ENCODE data around the gene PARN.

Gene PARN

DNA sequence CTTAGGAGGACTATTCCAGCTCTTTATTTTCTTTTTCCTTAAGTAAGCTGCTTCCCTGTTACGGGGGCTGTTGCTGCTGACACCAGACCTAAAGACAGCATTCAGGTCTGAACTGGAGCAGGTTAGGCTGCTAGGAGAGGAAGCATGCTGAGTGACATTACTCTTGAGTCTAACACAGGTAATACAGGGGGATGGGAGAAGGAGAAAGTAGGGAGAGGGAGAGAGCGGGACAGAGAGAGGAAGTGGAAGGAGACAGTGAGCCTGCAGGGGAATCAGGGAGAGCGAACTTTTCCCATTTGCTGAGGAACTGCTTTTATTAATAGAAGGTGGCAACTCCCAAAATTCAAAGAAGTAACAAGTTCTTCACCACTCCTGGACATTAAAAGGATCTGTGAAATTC lies 130.9 kb downstream of the PARN start:
- no peak for DNase-seq (ENCODE audit: low read depth)

DNA sequence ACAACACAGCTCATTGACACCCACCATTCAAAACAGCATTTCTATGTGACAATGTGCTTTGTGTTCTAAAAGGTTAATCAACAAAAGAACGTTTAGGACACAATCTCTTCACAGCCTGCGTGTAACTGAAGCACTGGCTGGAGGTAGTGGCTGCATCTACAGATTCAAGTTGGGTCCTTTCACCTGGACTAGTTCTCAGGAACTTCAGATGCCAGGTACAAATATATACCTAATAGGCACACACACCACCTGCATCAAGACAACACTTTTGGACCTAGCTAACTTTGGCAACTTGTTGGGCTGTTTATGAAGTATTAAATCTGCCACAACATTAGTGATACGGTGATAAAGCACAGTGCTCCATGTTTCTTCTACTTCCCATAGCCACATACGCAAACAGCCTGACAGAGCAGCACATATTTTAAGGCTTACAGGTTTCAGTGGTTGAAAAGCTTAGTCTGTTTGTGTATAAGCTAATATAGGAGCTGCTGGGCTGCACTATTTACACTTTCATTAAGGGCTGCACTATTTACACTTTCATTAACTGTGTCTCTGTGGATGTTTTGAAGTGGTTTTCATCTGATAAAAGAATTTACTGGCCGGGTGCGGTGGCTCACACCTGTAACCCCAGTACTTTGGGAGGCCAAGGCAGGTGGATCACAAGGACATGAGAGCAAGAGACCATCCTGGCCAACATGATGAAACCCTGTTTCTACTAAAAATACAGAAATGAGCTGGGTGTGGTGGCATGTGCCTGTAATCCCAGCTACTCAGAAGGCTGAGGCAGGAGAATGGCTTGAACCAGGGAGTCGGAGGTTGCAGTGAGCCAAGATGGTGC lies 132.6 kb downstream of the PARN start:
- DNase-seq (ENCODE audit: low read depth), result no peak

DNA sequence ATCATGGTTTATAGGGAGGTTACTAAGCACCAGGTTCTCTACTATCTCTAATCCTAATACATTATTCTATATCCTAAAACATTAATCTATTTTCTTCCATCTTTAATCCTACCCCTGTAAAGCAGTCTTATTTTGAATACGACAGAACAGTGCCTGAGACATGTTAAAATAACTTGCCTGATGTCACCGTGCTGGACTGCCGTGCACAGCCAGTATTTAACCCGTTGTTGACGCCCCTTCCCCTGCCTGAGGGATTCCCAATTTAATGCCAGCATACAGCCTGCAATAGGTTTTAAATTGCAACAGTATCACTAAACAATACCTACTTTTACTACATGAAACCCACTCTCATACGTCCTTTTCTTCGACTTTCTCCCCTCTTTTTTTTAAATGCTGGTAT lies 133.3 kb downstream of the PARN start:
- DNase-seq (ENCODE audit: low read depth), result no peak

DNA sequence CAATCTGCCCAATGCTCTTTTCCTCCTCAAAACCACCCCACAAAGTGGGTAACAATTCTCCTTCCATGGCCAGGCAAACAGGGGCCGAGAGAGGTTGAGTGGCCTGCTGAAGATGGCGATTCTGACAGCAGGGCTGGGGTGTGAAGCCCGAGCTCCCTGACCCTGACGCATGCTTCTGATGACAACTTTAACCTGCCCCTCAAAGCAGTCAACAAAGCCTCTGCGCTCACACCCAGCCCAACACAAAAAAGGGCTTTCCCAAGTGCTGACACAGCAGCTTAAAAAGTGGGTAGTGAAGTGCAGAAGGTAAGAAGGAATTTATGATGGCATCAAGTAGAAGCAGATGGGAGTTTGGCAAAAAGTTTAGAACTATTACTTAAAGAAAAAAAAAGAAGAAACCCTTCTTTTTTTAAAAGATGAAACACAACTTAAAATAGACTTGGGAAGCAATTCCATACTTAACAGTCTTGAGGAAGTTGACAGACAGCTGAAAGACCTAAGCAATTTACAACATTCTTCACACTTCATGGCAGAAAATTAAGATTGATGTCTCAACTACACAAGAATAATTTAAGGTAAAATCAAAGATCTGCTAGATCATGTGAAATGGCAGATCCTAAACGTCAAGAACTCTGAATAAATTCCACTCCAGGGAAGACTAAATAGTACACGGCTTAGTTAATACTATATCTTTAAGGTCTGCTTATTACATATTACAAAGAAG lies 133.9 kb downstream of the PARN start:
- no peak for DNase-seq (ENCODE audit: low read depth)

DNA sequence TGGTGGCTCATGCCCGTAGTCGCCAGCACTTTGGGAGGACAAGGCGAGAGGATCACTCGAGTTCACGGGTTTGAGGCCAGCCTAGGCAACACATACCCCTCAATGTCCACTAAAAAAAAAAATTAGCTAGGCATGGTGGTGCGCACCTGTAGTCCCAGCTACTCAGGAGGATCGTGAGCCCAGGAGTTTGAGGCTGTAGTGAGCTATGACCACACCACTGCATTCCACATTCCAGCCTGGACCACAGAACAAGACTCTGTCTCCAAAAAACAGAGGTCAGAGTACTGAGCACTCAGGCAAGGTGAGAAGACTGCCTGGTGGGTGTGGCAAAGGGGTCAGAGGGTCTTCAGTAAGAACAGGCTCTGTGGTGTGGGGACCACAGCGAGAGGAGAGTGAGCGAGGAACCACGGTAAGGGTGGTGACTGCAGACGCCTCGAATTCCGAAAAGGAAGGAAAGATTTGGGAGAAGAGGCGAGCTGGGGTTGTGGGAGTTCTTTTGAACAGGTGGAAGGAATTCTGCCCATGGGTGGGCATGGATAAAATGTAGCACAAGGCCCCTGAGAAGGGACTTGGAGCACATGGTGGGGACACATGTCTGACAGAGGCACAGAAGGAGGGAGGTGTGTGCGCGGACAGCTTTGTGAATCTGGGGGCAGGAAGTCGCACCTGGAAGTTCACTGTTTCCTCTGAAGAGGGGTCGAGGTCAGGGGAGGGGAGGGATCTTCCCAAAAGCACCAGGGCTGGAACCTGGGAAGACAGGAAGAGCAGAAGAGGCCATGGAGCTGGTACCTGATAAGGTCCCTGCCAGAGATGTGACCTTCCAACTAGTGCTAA lies 134.6 kb downstream of the PARN start:
- DNase-seq (ENCODE audit: low read depth), result no peak

DNA sequence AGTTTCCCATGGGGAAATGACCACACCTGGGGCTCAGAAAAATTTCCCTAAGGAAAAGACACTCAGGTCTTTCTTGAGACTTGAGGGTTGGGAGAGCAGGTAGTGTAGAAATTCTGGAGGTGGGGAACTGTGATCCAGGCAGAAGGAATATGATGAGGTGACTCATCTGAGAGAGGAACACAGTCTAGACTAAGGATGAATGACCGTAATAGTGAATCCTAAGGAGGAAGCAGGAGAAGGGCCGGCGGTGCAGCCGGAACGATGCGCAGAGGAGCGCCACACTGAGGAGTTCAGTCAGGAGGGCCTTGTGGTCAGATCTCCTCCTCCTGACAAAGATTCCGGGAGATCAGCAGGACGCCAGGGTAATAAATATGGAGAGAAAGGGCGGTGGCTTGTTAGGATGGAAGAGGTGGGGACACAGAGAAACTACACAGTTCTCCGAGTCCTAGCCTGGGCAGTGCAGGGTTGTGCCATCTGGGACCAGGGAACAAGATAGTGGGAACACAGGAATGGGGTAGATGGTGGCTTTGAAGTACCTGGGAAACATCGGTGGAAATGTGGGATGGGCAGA lies 135.6 kb downstream of the PARN start:
- no peak for DNase-seq (ENCODE audit: low read depth)

DNA sequence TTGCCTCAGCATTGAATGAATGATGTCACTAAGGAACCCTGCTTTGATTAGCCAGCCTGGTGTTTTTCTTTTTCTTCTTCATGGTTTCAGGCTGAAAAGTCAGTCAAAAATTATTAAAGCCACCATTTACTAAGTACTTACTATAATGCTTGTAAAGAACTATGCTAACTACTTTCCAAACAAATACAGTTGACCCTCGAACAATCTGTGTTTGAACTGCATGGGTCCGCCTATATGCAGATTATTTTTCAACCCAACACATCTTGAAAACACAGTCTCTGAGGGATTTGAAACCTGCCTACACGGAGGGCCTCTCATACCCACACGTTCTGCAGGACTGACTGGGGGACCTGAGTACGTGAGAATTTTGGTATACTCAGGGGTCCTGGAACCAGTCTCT lies 136.3 kb downstream of the PARN start:
- DNase-seq (ENCODE audit: low read depth), result no peak

DNA sequence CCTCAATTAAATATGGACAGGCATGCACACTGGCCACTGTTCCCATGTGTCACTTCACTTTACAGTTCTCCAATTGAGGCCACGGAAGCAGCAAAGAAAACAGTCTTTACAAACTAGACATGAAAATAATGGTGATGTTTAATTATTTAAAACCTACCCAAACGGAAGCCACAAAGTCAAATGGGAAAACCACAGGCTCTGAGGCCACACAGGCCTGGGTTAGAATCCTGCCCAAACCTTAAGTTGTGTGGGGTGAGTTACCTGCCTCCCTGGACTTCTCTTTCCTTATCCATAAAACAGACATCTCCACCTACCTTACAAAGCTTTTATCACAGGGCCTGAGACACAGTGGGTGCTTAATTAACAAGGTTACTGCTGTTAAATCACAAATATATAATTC lies 137.4 kb downstream of the PARN start:
- no peak for DNase-seq (ENCODE audit: low read depth)

DNA sequence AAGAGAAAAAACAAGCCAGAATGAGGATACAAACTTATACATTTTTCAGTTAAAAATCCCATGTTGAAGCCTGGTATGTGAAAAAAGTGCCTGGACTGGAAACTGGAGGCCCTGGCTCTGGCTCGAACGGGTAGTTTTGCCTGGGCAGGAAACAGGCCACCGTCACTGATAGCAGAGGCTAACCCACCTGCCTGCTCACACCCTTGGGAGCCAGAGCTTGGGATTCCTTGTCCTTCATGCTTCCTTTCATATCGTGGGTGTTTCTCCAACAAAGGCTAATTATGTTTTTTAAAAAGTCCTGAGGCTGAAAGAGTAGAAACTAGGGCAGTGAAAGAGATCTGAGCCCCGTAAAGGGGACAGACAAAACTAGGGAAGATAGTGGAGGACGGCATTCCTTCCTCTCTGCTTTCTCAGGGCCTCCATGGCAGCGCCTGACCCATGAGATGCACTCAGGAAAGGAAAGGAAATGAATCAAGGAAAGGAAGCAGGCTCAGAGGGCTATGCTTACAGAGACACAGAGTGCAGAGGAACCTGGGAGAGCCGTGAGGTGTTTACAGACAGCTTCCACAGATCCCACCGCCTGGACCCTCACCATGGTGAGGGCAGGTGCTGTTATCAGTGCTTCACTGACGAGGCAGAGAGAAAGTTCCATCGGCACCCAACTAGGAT lies 138.1 kb downstream of the PARN start:
- DNase-seq (ENCODE audit: low read depth), result no peak

DNA sequence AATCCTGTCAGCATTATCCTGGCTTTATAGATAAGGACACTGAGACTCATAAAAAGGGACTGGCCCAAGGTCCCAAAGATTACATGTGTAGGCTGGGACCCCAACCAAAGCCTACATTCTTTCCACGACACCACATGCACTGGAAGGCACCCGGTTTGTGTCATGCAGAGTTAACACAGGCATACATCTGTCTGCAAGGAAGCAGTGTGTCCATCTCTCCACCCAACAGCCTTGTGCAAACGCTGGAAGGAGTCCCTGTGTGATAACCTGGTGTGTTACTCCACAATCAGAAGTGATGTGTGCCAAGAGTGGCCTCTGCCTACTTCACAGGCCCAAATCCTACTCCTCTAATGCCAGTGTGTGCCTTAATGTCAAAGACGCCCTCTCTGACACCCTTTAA lies 139.8 kb downstream of the PARN start:
- DNase-seq (ENCODE audit: low read depth), result no peak

DNA sequence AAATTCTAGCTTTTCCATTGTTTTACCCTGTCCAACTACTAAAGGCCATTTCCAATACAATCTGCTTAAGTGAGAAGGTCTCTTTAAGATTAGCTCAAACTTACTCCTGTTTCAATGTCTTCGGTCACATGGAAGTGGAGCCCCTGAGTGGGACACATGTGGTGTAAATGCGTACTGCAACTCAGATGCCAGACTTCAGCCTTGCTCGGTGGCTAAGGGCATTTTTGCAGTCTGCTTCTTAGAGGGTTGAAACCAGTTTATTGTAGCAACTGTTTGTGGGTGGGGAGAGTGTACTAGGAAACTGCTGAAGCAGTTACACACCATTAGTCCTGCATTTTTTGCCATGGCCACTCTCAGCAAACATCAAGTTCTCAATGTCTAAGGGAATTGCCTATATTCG lies 140.6 kb downstream of the PARN start:
- DNase-seq (ENCODE audit: low read depth), result no peak

DNA sequence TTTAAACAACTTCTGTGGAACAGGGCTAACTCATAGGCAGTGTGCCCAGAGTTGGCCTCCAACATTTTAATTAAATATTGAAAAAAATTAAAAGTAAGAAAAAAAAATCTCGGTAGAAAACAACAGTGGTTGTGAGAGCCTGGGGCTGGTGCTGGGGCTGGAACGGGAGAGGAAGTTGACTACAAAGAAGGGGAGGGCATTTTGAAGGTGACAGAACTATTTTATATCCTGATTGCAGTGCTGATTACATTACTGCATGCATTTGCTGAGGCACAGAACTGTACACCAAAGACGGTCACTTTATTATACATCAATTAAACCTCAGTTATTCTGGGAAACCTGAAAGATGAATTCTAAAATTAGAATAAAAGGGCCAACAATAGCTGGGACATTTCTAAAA lies 142.5 kb downstream of the PARN start:
- DNase-seq (ENCODE audit: low read depth), result no peak

DNA sequence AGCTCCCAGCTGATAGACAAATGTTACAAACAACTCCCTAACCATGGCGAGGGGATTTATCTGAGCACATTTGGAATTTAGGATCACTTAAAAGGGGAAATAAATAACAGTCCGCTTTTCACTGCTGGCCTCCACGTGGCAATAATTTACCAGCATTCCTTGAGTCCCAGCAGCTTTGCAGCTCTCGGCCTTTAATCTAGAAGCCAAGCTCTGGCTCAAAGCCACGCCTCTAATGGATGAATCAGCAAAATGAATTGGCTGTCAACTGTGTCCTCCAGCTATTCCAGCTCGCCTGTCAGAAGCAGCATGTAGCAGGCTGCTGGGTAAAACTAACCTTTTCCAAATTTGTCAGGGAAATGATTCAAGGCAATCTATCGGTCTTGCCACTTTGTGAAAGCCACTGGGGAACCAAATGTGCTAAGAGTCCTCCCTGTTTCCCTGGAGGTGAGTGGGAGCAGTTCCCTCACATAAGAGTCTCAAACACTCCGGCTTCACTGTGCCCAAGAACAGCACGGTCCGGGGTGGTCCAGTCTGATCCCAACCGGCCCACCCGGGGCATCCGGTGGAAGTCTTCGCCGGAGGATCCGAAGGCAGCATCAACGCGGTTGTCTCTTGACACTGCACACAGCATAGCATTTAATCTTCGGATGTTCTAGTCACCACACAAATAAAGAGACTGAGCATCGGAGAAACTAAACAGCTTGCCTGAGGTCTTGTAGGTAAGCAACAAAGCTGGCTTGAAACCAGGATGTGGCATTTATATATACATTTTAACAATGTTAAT lies 143.3 kb downstream of the PARN start:
- DNase-seq (ENCODE audit: low read depth), result peak; percentile 81

DNA sequence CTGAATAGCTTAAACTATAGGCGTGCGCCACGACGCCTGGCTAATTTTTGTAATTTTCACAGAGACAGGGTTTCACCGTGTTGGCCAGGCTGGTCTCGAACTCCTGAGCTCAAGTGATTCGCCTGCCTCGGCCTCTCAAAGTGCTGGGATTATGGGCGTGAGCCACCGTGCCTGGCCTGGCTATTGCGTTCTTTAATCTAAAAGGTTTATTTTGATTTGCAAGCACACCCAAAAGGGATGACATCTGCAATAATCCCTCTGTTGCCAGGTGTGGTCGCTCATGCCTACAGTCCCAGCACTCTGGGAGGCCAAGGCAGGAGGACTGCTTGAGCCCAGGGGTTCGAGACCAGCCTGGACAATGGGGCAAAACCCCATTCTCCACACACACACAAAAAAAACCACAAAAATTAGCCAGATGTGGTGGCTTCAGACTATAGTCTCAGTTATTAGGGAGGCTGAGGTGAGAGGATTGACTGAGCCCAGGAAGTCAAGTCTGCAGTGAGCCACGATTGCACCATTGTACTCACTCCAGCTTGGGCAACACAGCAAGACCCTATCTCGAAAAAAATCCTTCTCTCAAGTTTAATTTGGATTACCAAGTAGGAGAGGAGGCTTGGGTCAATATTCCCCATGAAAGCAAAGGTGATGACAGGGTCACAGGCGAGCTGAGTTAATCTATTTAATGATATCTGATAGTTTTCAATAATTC lies 144.1 kb downstream of the PARN start:
- no peak for DNase-seq (ENCODE audit: low read depth)

DNA sequence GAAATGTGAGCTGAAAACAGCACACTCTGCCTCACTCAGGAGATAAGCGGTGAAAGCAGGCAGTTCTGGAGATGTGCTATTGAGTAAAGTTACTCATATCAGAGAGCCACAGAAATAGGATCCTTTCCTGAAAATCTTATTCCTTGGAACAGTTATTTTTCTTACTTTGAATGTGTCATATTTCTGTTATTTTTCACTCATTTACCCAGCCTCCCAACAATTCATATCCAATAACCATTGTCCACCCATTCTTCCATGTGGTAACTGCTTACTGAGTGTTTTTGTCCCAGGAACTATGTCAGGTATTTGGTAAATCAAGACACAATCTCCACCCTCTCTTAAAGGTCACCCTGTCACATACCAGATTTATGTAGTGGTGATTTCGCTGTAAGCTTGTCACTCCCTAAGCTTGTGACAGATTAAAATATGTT lies 144.9 kb downstream of the PARN start:
- DNase-seq (ENCODE audit: low read depth), result no peak

DNA sequence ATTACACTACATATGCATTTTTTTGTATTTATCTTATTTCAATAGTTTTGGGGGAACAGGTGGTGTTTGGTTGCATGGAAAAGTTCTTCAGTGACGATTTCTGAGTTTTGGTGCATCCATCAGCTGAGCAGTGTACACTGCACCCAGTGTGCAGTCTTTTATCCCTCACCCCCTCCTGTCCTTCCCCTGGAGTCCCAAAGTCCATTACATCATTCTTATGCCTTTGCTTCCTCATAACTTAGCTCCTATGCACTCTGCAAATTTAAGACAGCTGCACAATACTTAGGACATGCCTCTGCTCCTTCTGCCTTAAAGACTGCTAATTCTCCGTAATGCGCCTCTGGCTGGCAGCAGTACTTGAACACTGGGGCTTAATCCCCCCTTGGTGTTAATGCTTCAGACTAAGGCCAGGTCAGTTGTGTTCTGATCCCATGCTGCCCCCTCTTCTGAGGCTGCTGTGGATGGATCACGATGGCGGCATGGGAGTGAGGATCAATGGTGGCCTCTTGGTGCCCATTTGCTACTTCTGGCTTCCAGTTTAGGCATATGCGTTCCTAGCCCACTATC lies 146.2 kb downstream of the PARN start:
- no peak for DNase-seq (ENCODE audit: low read depth)

DNA sequence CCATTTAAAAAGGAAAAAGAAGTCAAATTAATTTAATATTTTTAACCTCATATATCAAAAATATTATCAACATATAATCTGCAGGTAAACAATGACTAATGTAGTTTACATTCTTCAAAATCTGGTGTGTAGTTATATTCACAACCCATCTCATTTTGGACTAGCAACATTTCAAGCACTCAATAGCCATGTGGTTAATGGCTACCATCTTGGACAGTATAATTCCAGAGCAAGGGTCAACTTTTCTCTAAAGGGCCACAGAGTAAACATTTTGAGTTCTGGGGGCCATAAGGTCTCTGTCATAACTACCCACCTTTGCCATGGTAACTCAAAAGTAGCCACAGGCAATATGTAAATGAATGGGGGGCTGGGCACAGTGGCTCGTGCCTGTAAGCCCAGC lies 153.9 kb downstream of the PARN start:
- DNase-seq (ENCODE audit: low read depth), result no peak

DNA sequence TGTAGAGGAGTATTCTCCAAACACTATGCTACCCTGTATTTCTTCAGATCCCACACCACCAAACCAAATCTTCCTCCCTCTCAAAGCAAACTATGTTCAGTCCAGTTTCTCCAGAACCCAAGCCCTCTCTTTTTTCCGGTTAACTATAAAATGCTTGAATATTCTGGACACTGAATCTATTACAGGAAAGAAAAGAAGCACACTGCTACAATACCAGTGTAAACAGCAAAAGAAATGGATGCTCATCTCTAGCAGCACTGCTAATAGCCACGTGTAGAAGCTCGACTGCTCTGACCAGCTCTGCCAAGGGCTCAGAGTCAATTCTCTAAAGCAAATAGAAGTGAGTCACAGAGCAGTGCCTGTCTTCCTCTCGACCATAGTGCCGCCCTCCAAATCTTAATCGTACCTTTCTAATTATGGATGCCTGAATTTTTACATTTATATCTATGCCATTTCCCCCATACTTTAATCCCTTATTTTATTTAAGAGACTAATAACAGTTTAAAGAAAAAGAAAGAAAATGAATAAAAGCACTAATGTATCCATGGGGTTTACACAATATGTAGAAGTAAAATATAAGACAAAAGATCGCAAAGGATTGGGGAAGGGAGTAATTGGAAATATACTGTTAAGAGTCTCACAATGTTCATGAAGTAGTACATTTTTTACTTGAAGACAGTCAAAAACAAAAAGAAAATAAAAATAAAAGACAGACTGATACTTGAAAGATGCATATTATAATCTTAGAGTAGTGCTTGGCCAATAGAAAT lies 154.5 kb downstream of the PARN start:
- DNase-seq (ENCODE audit: low read depth), result no peak

DNA sequence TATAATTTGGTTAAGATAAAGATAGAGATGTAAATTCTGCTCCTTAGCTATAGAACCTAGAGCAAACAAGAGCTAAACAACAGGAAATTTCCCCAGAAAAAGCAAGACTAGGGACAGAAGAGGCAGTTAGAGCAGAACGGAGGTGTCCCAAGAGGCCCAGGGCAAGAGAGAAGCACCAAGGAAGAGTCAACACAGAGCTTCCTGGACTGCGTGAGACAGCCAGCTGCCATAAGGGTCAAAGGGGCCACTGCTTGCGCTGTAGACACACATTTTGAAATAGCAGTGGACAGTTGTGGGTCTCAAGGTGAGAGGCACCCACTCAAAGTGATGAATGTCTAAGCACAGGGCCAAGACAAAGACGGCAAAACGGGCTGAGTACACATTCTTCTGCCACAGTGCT lies 156.6 kb downstream of the PARN start:
- no peak for DNase-seq (ENCODE audit: low read depth)

All from non-pigmented ciliary epithelial cell (primary cell).